Epithelial cell of esophagus (primary cell): Measurements from ENCODE around the gene C3AR1.
"Not testable (repeated sequence)": the region's sequence is repeated elsewhere in the genome, so short reads cannot be mapped to it uniquely, and the experiment has no call there.

Experiments
- DNase-seq: peaks from one replicate; pipeline ENCODE4 v3.0.0; 2010; ENCODE audit warnings: low read depth
- H3K4me3 ChIP-seq: 2 replicates; pipeline ENCODE4 v1.5.1; 2011; ENCODE audit warnings: mild to moderate bottlenecking, low read length, control low read depth
- TF ChIP-seq, protein P1 (sequence below): IDR thresholded peaks from 2 replicates; pipeline ENCODE4 v1.5.1; 2011; ENCODE audit warnings: low read depth, mild to moderate bottlenecking, low read length, control low read depth, inconsistent platforms; ENCODE audit not compliant: insufficient read depth; ENCODE audit errors: missing control alignments

Gene C3AR1

GRCh38 chr12:8078398-8078797 lies 12.2 kb upstream of the C3AR1 start:
- TF ChIP-seq, protein P1, sequence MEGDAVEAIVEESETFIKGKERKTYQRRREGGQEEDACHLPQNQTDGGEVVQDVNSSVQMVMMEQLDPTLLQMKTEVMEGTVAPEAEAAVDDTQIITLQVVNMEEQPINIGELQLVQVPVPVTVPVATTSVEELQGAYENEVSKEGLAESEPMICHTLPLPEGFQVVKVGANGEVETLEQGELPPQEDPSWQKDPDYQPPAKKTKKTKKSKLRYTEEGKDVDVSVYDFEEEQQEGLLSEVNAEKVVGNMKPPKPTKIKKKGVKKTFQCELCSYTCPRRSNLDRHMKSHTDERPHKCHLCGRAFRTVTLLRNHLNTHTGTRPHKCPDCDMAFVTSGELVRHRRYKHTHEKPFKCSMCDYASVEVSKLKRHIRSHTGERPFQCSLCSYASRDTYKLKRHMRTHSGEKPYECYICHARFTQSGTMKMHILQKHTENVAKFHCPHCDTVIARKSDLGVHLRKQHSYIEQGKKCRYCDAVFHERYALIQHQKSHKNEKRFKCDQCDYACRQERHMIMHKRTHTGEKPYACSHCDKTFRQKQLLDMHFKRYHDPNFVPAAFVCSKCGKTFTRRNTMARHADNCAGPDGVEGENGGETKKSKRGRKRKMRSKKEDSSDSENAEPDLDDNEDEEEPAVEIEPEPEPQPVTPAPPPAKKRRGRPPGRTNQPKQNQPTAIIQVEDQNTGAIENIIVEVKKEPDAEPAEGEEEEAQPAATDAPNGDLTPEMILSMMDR, result peak; percentile 40
- DNase-seq, result peak; percentile 54

GRCh38 chr12:8077207-8077606 lies 11.0 kb upstream of the C3AR1 start:
- DNase-seq, result peak; percentile 84
- TF ChIP-seq, protein P1, result no peak
- H3K4me3 ChIP-seq, result no peak overlapping the region

More at GRCh38 chr12:8078398-8078797, 12.2 kb upstream of the C3AR1 start:
- H3K4me3 ChIP-seq, result no peak overlapping the region

GRCh38 chr12:8076366-8076765 lies 10.2 kb upstream of the C3AR1 start:
- no peak overlapping the region for H3K4me3 ChIP-seq
- TF ChIP-seq, protein P1, result no peak
- DNase-seq, result no peak

GRCh38 chr12:8075935-8076334 lies 9.8 kb upstream of the C3AR1 start:
- TF ChIP-seq, protein P1, result no peak
- no peak overlapping the region for H3K4me3 ChIP-seq
- DNase-seq, result no peak

DNA sequence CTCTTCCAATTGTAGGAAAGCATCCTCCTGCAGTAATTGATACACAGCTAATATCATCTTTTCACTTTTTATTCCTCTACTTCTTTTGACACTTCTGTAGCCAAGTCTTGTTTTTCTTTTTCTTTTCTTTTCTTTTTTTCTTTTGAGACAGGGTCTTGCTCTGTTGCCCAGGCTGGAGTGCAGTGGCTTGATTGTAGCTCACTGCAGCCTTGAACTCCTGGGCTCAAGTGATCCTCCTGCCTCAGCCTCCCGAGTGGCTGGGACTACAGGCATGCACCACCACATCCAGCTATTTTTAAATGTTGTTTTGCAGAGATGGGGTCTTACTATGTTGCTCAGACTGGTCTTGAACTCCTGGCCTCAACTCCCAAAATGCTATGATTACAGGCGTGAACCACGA lies 5.7 kb upstream of the C3AR1 start:
- H3K4me3 ChIP-seq, DNase-seq: not testable (repeated sequence)

DNA sequence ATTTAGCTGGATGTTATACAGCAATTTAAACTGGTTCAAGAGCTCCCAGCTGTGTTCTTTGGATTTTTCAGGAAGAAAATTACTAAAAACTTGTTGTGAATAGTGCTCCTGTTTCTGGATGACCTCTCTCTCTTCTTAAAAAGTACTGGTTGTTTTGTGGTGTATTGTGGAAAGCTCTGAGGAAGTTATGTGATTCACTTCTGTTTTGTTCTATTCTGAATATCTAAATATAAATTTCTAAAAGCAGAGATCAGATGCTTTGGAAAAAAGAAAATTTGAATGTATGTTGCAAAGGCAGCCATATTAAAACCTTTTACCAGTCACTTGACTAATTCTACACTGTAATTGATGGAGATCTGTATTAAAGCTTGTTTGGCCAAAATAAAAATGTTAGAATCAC lies 3.4 kb upstream of the C3AR1 start:
- no peak for DNase-seq
- no peak overlapping the region for H3K4me3 ChIP-seq

GRCh38 chr12:8064131-8064530 lies 2.0 kb downstream of the C3AR1 start:
- H3K4me3 ChIP-seq, result no peak overlapping the region
- no peak for DNase-seq
- TF ChIP-seq, protein P1, result no peak

More for the DNA sequence above, 3.4 kb upstream of the C3AR1 start:
- TF ChIP-seq, protein P1, result no peak

GRCh38 chr12:8058506-8058905 lies 7.7 kb downstream of the C3AR1 start:
- TF ChIP-seq, protein P1, result no peak
- no peak for DNase-seq
- H3K4me3 ChIP-seq, result no peak overlapping the region
